Transverse colon (tissue), 3 donors: ENCODE measurements around the gene CACNA1I.

ENCODE experiments used
- POLR2A ChIP-seq: fragments of 450-650 bp; IDR thresholded peaks from one replicate; pipeline ENCODE4 v1.6.1; 2016; ENCODE audit warnings: antibody characterized with exemption, mild to moderate bottlenecking, moderate library complexity
- TF ChIP-seq, protein P1 (sequence below), 5 experiments: fragments of 200-600 bp in 3 of 5; fragments of 450-650 bp in 2 of 5; sonication (generic) in 3 of 5; IDR thresholded peaks; 1 replicate in 2 of 5; 2 replicates in 3 of 5; pipeline ENCODE4 v1.5.1; 2016 to 2017; ENCODE audit warnings: antibody characterized with exemption in 5 of 5, inconsistent platforms in 3 of 5, mild to moderate bottlenecking in 2 of 5, moderate library complexity in 1 of 5

DNA sequence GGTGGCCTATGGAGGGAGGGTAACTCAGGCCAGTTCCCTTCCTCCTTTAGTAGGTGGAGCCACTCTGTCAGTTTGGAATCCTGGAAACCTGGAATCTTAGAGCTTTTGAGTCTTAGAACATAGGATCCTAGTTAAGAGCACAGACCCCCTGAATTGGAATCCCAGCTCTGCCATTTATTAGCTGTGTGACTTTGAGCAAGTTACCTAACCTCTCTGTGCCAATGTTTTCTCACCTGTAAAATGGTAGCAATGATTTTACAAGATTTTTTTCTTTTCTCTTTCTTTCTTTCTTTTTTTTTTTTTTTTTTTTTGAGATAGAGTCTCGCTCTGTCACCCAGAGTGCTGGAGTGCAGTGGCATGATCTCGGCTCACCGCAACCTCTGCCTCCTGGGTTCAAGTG is 17.1 kb upstream of the CACNA1I start:
- TF ChIP-seq, protein P1, sequence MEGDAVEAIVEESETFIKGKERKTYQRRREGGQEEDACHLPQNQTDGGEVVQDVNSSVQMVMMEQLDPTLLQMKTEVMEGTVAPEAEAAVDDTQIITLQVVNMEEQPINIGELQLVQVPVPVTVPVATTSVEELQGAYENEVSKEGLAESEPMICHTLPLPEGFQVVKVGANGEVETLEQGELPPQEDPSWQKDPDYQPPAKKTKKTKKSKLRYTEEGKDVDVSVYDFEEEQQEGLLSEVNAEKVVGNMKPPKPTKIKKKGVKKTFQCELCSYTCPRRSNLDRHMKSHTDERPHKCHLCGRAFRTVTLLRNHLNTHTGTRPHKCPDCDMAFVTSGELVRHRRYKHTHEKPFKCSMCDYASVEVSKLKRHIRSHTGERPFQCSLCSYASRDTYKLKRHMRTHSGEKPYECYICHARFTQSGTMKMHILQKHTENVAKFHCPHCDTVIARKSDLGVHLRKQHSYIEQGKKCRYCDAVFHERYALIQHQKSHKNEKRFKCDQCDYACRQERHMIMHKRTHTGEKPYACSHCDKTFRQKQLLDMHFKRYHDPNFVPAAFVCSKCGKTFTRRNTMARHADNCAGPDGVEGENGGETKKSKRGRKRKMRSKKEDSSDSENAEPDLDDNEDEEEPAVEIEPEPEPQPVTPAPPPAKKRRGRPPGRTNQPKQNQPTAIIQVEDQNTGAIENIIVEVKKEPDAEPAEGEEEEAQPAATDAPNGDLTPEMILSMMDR (IDR thresholded peaks at IDR 0.05), result no peak
- no peak for TF ChIP-seq POLR2A
